HG03064 (cell line): ENCODE results near the gene TGFBI.

Source experiments
- ATAC-seq: cut with Tn5 transposase; IDR thresholded peaks from one replicate; pipeline ENCODE4 v1.9.1; 2021; ENCODE audit warnings: low read depth; ENCODE audit not compliant: unreplicated experiment

TGFBI gene

DNA sequence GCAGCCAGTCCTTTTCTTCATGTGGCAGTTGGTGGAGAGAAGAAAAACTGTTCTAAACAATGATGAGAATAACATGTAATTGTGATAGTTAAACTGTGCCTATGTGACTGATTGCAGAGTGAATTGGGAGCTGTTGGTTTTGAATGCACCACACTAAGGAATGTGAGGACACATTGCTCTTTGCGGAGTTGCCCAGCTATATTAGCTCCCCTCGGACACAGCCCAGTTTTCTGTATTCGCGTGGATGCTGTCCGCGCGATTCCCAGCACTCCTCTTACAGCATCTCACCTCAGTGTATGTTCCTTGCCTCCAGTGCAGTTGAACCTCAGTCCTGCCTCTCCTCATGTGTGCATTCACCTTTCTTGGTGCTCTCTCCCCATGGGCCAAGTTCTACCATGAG is 32.2 kb downstream of the TGFBI start:
- no peak for ATAC-seq

GRCh38 chr5:136061630-136062365 is 33.0 kb downstream of the TGFBI start:
- no peak for ATAC-seq

DNA sequence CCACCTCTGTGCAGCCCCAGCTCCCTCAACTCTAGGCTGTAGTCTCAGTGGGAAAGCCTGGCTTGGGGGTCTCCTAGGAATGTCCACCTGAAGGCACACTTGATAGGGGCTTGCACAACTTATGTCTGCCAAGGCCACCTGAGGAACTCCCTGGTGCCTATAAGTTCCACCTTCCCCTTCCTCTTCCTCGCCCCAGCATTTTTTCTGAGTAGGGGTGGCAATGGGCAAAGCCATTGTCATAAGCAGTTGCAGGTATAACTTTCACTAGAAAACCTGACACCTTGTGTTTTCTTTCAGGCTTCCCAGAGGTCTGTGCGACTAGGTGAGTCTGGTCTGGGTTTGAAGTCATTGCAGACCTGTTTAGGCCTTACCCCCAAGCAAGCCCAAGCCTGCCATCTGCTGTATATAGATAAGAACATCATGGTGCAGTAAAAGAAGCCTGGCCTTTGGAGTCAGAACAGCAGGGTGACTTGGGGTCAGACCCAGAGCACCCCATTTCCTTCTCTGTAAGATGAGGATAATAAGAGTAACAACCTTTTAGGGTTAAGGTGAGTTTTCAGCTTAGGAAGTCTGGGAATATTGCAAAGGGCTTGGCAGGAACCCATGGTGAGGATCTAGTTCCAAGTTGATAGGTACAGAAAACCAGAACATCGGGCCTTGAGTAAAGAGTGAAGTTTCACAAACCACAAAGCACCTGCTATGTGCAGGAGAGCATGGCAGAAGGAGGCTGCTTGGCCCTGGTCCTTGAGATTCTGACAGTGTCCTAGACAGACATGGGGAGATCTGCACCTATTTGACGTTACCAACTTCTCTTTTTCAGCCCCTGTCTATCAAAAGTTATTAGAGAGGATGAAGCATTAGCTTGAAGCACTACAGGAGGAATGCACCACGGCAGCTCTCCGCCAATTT is 33.8 kb downstream of the TGFBI start:
- peak; percentile 58 for ATAC-seq

- no peak for ATAC-seq
These were observed 35.1 kb downstream of the TGFBI start for GRCh38 chr5:136063778-136064465.

- ATAC-seq: no peak
These were observed 35.7 kb downstream of the TGFBI start for GRCh38 chr5:136064510-136064909.

DNA sequence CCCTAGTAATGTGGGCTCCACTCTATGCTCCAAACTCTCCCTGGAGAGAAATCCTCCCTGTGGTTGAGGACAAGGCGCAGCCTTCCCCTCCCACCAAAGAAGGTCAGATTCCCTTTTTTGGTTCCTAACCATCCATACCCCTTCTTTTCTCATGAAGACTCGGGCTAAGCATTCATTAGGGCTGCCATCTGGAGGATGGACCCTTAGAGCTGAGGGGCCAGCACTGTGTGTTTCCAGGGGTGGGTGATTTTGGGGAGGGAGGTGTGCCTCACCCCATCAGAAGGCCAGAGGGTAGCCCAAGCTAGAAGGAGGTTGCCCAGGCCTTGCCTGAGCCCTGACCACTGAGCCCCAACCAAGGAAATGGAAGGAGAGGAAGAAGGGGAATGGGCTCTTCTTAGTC is 36.8 kb downstream of the TGFBI start:
- ATAC-seq: no peak

GRCh38 chr5:136066661-136067271 is 38.0 kb downstream of the TGFBI start:
- ATAC-seq: no peak

DNA sequence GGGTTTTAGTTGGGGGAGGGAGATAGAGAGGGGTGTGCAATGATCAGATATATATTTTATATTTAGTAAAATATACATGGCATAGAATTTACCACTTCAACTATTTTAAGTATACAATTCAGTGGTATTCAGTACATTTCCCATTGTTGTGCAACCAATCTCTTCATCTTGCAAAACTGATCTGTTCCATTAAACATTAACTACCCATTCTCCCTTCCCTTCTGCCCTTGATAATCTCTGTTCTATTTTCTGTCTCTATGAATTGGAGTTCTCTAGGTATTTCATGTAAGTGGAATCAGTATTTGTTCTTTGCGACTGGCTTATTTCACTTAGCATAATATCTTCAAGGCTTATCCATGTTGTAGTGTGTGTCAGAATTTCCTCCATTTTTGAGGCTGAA is 38.6 kb downstream of the TGFBI start:
- ATAC-seq: no peak

DNA sequence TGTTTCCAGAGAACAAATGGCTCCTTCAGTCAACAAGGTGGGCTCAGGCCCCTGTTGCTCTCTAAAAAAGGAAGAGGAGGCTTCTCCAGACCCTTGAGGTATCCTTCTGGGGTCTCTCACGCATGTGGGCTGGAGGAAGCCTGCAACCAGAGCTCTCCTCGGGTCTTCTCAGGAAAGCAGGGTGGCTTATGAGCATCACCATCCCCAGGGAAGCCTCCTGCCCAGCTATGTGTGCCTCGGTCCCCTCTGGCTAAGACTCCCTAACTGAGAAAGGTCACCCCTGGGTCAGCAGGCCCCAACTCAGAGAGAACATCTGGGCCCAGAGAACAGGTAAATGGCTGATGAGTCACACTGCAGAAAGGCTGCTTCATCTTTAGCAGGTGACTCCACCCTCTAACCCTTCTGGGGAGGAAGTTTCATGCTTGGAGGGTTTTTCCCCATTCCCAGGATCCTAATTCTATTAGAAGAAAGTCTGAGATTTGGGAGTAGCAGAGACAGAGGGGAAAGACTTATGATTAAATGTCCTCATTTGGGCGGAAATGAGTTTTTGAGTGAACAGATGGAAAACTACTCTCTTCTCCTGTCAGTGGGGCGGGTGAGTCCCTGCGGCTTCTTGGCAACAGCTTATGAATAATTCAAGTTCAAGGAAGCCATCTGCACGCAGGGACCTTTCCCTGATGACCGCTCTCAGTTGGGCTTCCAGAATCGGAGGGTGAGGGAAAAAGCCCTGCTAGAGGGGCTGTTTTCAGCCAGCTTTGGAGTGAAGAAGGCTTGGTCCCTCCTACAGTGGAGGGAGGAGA is 41.9 kb downstream of the TGFBI start:
- ATAC-seq: no peak

DNA sequence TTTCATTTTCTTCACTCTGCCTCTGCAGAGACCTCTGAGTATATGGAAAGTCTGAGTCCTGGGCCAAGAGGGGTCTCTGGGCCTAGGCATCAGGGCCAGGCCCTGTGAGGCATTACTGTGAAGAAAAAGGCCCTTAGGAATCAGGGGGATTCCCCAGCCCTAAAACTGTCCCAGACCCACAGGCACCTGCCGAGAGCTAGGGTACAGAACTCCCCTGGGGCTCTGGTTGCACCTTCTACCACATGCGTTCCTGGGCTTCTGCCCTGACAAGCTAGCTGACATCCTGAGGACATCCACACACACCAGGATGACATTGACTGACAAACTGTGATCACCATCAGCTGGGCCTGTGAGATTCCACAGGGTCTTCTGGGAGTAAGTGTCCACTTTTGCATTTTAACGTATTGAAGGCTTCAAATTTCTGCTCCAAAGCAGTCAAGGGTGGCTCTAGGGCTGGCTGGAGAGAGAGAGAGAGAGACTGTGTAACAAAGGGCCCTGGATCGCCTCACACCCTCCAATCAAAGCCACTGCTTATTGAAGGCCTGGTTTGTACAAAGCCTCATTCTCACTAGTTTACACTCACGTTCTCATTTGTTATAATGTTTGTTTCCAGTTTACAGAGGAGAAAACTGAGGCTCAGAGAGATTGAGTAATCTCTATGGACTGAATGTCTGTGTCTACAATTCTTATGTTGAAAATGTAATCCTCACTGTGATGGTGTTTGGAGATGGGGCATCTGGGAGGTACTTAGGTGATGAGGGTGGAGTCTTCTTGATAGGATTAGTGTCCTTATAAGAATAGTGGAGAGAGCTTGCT is 45.1 kb downstream of the TGFBI start:
- ATAC-seq: peak; percentile 88

- ATAC-seq: no peak
These were observed 46.7 kb downstream of the TGFBI start for GRCh38 chr5:136075466-136075891.

DNA sequence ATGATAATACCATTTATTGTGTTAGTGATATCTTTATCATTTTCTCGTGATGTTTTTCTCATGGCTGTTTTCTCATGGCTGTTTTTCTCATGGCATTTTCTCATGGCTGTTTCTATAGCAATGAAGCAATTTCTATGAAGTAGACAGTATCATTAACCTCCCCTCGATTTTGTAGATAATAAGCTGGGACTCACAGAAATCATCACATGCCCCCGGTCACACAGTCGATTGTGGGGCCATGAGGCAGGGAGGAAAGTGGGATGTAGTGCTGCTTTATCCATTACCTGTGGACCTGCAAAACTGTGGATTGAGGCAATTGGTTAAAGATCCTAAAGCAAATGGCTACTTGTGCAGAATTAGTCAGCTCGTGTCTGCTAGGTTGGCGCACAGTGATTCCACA is 47.3 kb downstream of the TGFBI start:
- no peak for ATAC-seq

DNA sequence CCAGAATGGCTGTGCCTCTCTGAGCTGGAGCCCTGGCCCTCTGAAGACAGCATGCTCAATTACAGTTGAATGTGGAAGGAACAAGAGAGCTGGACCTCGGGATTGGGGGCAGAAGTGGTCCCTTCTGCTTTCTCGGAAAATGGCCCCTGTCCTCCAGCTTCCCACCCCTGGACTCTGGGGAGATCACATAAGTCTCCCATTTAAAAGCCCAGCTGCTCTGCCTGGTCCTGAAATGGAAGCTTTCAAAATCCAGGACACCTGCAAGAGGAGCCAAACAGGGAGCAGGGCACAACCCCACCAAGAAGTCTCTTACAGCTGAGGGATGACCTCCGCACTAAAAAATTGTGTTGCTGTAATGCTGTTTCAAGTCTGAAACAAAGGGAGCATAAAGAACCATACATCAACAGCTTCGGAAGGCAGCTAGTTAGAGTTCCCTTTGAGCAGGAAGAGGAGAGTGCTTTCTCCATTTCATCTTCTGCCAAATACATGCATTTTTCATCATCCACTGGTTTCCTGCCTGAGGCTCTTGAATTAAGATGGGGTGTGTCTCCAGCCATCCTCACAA is 48.2 kb downstream of the TGFBI start:
- no peak for ATAC-seq

- ATAC-seq: no peak
These were observed 50.6 kb downstream of the TGFBI start for GRCh38 chr5:136079195-136079985.

DNA sequence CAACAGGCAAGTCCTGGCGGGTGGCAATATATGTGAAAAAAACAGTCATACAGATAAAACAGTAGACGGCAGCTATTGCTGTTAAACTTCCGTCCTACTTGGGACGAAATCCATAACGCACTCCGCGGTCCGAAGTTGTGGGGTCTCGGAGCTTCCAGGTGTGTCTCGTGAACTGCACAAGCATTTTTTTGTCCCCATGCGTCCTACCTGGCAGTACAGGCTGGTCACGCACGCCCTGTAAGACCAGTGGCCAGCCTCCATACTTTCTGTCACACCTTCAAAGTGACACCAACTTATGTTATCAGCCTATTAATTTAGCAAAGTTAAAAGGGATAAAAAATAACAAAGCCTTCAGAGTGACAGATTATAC is 51.3 kb downstream of the TGFBI start:
- ATAC-seq: no peak

DNA sequence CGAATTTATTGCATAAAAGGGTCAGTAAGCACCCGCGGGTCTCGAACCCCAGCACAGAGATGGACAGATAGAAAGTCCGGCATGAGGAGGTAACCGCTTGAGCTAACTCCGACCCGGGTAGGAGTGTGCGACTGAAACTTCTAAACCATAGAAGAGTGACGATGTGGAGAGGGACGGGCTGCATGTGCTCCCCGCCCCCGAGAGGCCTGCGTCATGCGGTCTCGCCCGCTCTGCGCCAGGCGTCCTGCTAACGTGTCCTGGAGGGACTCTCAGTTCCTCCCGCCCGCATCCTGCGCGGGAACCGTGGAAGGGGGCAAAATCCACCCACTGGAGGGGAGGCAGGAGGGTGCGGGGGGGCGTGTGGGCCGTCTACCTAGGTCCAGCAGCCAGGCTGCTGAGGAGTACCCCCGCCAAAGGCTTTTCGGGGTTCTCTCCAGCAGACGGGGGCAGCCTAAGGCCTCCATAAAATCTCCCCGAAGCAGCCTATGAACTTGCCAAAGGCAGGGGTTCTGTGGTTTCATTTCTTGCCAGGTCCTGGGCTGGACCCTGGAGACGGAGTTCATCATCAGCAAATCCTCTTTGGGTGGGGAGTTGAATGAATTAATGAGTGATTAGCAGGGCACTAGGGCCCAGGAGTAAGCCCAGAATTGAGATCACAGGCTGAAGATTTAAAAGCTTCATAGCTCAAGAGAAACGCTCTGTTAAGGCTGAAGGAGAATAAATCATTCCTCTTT is 51.9 kb downstream of the TGFBI start:
- peak; percentile 91 for ATAC-seq

DNA sequence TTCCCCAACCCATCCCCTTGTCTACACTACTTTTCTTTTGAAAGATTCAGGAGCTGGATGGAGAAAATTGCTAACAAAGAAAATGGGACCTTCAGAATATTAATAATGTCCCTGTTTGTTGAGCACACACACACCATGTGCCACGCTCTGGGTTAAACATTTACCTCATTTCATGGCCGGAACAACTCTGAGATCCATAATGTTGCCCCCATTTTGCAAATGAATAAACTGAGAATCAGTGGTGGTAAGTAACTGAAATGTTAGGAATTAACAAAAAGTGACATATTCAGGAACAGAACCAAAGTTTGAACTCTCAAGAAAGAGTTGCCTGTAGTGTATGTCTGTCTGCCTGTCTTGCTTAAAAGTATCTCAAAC is 52.4 kb downstream of the TGFBI start:
- no peak for ATAC-seq
